Uterus (tissue), 4 donors: ENCODE data around the gene CD300LG. TPM values are rescaled to one million over a fixed set of nuclear protein-coding genes. Genes with fewer than 3 reads are reported as not detected.

Source experiments
- DNase-seq, 2 donors: peaks; one replicate each; pipeline ENCODE4 v3.0.0-alpha.2; 2019 to 2020
- H3K27ac ChIP-seq, 2 donors: fragments of 200-600 bp; sonication (generic); 1 replicate in 1 of 2; 2 replicates in 1 of 2; pipeline ENCODE4 v1.5.1; 2016 to 2018
- H3K27me3 ChIP-seq, 2 donors: fragments of 200-600 bp; sonication (generic); one replicate each; pipeline ENCODE4 v1.5.1; 2018 to 2019; ENCODE audit warnings: control low read depth in 1 of 2
- H3K36me3 ChIP-seq, 2 donors: fragments of 200-600 bp; sonication (generic); one replicate each; pipeline ENCODE4 v1.5.1; 2019; ENCODE audit warnings: control low read depth in 1 of 2
- H3K4me1 ChIP-seq, 2 donors: fragments of 200-600 bp; sonication (generic); one replicate each; pipeline ENCODE4 v1.5.1; 2018 to 2019; ENCODE audit warnings: control low read depth in 1 of 2
- H3K4me3 ChIP-seq, 2 donors: fragments of 200-600 bp; sonication (generic); 1 replicate in 1 of 2; 2 replicates in 1 of 2; pipeline ENCODE4 v1.5.1; 2018 to 2019; ENCODE audit warnings: mild to moderate bottlenecking in 1 of 2
- H3K9me3 ChIP-seq, 2 donors: fragments of 200-600 bp; sonication (generic); one replicate each; pipeline ENCODE4 v1.5.1; 2019; ENCODE audit warnings: control low read depth in 1 of 2
- CTCF ChIP-seq, 4 experiments: fragments of 200-600 bp in 2 of 4; fragments of 450-650 bp in 2 of 4; sonication (generic) in 2 of 4; IDR thresholded peaks; one replicate each; pipeline ENCODE4 v1.5.1; 2016 to 2019; ENCODE audit warnings: antibody characterized with exemption in 4 of 4, mild to moderate bottlenecking in 2 of 4, moderate library complexity in 1 of 4
- POLR2A ChIP-seq, 2 donors: fragments of 450-650 bp; IDR thresholded peaks; one replicate each; pipeline ENCODE4 v1.6.1; 2016; ENCODE audit warnings: antibody characterized with exemption in 2 of 2, mild to moderate bottlenecking in 1 of 2, moderate library complexity in 1 of 2
- intact Hi-C: fragments of 100-400 bp; cut with DNase I; formaldehyde crosslinking; loops from one replicate; pipeline ENCODE4 v1.15.1; 2023; ENCODE audit warnings: low total_unique reads
- total RNA-seq, 4 donors: library from RNA; depleted of rRNA in 3 of 4; stranded (reverse); fragments of >200 nt in 3 of 4; gene quantifications; one replicate each; pipeline versions ENCODE4 v1.1.0 to v1.2.4, GENCODE V29; 2014 to 2023
- donor health status: DM: yes; HTN: yes; CAD: no.

Gene CD300LG
- total RNA-seq, 4 donors from 2014 or later: 2.1 to 6.5 (median 6.2) TPM; not detected in 1

DNA sequence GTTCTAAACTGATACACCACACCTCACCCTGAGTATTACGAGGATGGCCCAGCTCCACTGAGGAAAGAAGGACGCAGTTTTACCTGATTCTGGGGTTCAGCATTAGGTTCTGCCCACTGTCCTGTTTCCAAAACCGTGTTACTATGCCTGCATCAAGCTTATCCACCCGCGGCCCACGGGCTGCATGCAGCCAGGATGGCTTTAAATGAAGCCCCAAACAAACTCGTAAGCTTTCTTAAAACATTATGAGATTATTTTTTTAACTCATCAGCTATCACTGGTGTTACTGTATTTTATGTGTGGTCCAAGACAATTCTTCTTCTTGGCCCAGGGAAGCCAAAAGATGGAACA is 4.0 kb upstream of the CD300LG start:
- H3K4me3 ChIP-seq: no peak overlapping the region
- no peaks in the 10 kb centered on the region for H3K4me1 ChIP-seq
- H3K27ac ChIP-seq: no peak overlapping the region
- no peaks in the 10 kb centered on the region for H3K36me3 ChIP-seq
- no peaks in the 10 kb centered on the region for H3K27me3 ChIP-seq
- intact Hi-C loops: loop anchor here (10.0 kb wide), 1 partner anchor 148 kb away; no protein-coding TSS in a partner anchor
- DNase-seq: no peak
- H3K9me3 ChIP-seq: no peaks in the 10 kb centered on the region
- TF ChIP-seq CTCF (IDR thresholded peaks at IDR 0.05) (no peak), POLR2A (IDR thresholded peaks at IDR 0.05) (no peak)

GRCh38 chr17:43844241-43844640 is 2.7 kb upstream of the CD300LG start:
- TF ChIP-seq POLR2A (IDR thresholded peaks at IDR 0.05): no peak
- no peak for TF ChIP-seq CTCF (IDR thresholded peaks at IDR 0.05)
- intact Hi-C loops: loop anchor here (10.0 kb wide), 1 partner anchor 149 kb away; no protein-coding TSS in a partner anchor
- Histone ChIP-seq H3K27me3 (no peaks in the 10 kb centered on the region), H3K36me3 (no peaks in the 10 kb centered on the region), H3K4me1 (no peaks in the 10 kb centered on the region), H3K4me3 (no peak overlapping the region), H3K27ac (no peak overlapping the region), H3K9me3 (no peaks in the 10 kb centered on the region)
- no peak for DNase-seq

DNA sequence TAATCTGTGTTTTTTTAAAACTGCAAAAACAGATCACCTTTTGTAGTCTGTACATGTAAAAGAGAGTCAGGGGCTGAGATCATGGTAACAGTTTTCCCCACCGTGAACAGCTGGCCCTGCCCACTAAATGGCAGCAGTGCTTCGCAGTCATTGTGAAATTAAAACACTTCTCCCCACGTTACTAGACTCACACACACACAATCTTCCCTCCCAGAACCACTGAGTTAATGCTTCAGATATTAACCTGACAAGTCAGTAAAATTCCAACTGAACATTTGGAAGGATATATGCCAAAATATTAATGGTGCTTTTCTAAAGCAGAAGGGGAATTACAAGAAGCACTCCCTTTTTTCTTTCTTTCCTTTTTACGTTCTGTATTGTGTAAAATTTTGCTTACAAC is 1.2 kb upstream of the CD300LG start:
- intact Hi-C loops: loop anchor here (10.0 kb wide), 1 partner anchor 151 kb away; no protein-coding TSS in a partner anchor
- Histone ChIP-seq H3K36me3 (no peaks in the 10 kb centered on the region), H3K9me3 (no peaks in the 10 kb centered on the region), H3K27ac (peak overlapping the region in 1 of 2 donors; percentile 56), H3K4me1 (no peaks in the 10 kb centered on the region), H3K4me3 (no peak overlapping the region), H3K27me3 (no peaks in the 10 kb centered on the region)
- DNase-seq: no peak
- no peak for TF ChIP-seq CTCF (IDR thresholded peaks at IDR 0.05)
- TF ChIP-seq POLR2A (IDR thresholded peaks at IDR 0.05): no peak

DNA sequence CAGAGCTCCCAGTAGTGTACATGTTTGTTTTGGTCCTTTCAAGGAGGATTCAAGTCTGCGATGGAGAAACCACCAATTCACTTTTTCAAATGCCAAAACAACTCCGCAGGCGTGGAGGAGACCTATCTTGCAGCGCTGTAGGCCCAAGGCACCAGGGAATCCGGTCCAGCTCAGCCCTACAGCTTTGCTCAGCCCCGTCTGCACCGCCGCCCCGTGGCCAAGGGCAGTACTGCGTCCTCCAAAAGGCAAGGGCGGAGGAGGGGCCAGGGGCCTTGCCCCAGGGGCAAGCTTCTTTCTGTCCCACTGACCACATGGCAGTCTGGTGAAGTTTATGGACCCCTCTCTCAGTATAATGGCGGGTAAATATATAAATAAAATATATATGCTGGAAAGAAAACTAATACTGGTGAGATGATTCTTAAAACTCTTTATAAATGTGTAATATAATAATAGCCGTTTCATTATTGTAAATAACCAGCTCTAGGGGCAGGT is 709 bp upstream of the CD300LG start:
- no peaks in the 10 kb centered on the region for H3K36me3 ChIP-seq
- peak; percentile 85 to 87 for DNase-seq
- no peak overlapping the region for H3K4me3 ChIP-seq
- H3K9me3 ChIP-seq: no peaks in the 10 kb centered on the region
- intact Hi-C loops: loop anchor here (10.0 kb wide), 1 partner anchor 151 kb away; no protein-coding TSS in a partner anchor
- H3K27ac ChIP-seq: peak overlapping the region; percentile 34 to 56
- H3K27me3 ChIP-seq: no peaks in the 10 kb centered on the region
- TF ChIP-seq POLR2A (IDR thresholded peaks at IDR 0.05) (no peak), CTCF (IDR thresholded peaks at IDR 0.05) (peak; percentile 90 to 99 (median 96))
- no peaks in the 10 kb centered on the region for H3K4me1 ChIP-seq

- TF ChIP-seq POLR2A (IDR thresholded peaks at IDR 0.05) (no peak), CTCF (IDR thresholded peaks at IDR 0.05) (no peak)
- no peaks in the 10 kb centered on the region for H3K4me1 ChIP-seq
- no peaks in the 10 kb centered on the region for H3K9me3 ChIP-seq
- intact Hi-C loops: loop anchor here (10.0 kb wide), 1 partner anchor 154 kb away; no protein-coding TSS in a partner anchor
- no peak overlapping the region for H3K4me3 ChIP-seq
- H3K27me3 ChIP-seq: no peaks in the 10 kb centered on the region
- no peaks in the 10 kb centered on the region for H3K36me3 ChIP-seq
- no peak for DNase-seq
- H3K27ac ChIP-seq: no peak overlapping the region
Observed at GRCh38 chr17:43848601-43849000, 1.6 kb downstream of the CD300LG start.
